Right renal pelvis (tissue), 4 donors: ENCODE measurements around the gene SVIL. TPM values are rescaled to one million over a fixed set of nuclear protein-coding genes. Genes with fewer than 3 reads are reported as not detected.
"Not testable (repeated sequence)": the region's sequence is repeated elsewhere in the genome, so short reads cannot be mapped to it uniquely, and the experiment has no call there.

Experiments used
- DNase-seq, 4 donors: peaks; one replicate each; pipeline ENCODE4 v3.0.0-alpha.2; 2013; ENCODE audit warnings: low read depth in 4 of 4, low spot score in 3 of 4, missing footprints in 1 of 4
- polyA plus RNA-seq, 4 donors: library from polyadenylated mRNA; unstranded; fragments of 120-200 nt; gene quantifications; one replicate each; pipeline ENCODE4 v1.2.1, GENCODE V29; 2013; ENCODE audit not compliant: insufficient read length in 4 of 4

Gene SVIL
- polyA plus RNA-seq, 4 donors = 38.0 to 44.7 (median 42.2) TPM

DNA sequence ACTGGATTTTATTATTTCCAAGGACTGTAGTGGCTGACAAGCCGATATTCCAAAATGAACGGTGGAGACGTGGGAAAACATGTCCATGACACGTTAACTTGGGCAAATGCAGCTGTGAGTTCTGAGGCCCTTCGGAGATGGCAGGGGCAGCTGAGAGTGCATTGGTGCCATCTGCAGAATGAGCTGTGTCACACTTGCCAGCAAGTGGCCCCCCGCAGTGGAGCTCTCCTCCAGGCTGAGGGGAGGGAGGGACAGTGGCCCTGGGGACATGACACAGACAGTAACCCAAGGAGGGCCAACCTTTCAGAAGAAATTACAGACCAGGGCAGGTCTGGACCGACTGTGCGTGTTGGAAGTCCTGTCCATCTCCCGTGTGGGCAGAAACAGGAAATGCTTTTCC is 139.4 kb downstream of the SVIL start:
- no peak for DNase-seq

DNA sequence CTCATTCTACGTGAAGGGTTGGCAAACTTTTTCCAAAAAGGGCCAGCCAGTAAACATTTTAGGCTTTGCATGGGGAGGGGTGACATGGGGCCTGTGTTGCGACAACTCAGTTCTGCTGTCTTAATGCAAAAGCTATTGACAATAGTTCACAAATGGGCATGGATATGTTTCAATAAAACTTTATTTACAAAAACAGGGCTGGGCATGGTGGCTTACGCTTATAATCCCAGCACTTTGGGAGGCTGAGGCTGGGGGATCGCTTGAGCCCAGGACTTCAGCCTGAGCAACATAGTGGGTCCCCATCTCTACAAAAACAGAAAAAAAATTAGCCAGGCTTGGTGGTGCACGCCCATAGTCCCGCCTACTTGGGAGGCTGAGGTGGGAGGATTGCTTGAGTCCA is 141.1 kb downstream of the SVIL start:
- DNase-seq = no peak

DNA sequence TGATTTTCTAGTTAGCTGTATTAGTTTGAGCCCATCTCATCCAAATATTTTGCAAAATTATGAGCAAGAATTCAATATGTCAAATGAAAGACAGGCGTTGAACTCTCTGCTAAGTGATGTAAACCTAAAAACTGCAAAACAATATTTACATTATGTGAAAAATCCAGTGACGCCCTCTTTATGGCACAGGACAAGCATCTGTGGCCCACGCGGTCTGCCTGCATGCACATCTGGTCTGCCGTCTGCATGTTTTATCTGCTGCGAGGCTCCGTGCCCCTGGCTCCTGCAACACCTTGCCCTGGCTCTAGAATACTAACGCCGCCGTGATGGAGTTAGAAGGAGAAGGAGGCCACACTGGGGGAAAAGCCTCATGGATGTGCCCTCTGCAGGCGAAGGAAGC is 142.0 kb downstream of the SVIL start:
- DNase-seq = no peak

DNA sequence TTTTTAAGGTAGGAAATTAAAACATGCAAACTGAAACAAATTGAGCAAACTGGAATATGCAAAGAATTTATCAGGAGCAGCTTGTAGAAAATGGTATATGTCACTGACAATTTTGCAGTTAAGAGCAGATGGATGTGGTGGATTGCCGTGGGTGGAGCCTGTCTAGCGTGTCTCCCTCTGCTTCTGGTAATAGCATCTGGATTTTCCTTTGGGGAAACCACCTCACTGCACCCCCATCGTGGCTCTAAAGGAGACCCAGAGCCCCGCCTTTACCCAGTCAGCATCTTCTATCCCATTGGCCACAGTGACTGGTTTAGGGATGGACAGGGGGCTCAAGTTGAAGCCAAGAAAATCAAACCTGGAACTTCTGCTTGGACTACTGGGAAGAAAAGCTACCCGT is 142.9 kb downstream of the SVIL start:
- DNase-seq = no peak

DNA sequence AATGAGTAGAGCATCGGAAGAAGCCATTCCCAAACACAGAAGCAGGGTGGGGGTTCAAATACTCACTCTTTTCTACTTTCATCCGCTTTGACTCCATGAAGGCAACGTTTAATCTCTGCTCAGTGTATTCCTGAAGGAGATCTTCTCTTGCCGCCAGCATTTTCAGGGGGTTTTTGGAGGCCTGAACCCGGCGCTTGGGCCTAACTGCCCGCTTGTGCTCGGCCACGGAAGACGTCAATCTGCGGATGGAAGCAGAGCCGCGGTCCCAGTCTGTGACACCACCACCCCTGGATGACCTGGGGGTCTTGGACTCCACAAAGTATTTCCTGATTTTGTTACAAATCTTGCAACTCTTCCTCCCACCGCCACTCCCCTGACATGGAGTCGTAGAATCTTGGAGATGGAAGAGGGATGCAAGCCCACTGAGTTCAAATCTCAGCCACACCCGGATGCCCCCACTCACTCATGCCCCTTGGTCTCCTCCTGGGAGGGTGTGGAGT is 143.9 kb downstream of the SVIL start:
- not testable (repeated sequence) for DNase-seq

DNA sequence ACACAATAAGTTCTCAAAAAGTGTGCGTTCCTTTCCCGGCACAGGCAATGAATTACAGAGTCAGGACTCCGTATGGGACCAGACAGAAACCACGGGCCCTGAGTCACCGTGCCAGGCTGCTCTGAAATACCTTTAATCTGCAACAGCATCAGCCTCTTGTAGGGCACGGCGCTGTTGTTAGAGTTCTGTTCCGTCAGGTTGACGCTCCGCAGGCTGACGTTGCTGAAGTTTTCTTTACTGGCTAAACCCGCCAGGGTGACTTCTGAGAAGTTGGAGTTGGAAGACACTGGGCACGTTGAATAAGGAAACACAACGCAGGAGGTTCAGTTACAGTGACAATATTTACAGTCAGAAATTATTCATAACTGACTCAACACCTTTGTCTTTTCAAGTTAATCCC is 146.3 kb downstream of the SVIL start:
- DNase-seq = not testable (repeated sequence)

DNA sequence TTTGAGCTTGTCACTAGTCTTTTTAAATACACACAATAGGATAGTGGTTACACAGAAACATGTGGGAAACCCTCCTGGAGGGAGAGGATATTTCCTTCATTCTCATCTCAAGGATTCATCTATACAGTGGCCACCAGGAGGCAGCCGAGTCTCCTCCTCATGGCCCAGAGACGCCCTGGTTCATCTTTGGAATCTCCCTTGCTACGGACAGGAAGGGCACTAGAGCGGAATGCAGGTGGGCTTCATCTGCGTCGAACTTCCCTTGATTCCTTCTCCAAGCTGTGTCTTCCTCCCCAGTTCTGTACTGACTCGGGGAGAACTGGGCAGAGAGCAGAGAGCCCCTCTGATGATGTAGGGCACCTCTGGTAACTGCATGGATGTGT is 146.9 kb downstream of the SVIL start:
- not testable (repeated sequence) for DNase-seq

DNA sequence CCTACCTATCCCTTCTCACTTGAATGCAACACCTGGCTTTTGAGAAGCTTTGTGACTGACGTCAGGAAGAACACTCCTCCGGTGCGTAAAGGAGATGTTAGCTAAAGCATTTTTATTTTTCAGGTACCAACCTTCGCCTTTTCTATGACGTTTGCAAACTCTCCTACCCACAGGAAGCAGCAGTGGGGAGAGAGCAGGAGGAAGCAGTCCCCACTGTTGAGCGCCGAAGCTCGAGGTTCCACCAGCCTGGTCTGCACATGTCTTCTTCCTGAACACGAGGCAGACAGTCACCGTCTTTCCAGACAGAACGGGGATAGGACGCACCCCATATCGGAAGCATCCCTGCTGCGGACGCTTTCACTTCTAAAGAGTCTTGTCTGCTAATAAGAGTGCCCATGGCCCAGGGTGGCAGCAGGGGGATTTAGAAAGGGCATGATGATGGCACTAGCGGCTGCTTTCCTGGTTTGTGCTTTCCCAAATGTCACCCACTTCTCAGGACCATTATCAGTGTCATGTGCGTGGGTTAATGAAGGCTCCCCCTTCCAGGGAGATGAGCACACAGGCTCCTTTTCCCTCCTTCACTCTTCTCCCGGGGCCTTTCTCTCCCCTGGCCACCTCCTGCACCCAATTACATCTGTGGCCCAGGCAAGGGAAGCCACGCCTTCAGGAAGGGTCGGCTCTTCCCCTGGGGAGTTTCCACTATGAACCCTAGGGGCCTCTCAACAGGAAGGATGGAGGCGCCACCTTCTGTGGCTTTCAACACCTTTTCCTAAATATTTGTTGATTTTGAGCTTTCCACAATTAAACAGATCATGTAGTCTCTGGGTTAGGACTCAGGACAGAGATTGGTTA is 147.5 kb downstream of the SVIL start:
- not testable (repeated sequence) for DNase-seq

DNA sequence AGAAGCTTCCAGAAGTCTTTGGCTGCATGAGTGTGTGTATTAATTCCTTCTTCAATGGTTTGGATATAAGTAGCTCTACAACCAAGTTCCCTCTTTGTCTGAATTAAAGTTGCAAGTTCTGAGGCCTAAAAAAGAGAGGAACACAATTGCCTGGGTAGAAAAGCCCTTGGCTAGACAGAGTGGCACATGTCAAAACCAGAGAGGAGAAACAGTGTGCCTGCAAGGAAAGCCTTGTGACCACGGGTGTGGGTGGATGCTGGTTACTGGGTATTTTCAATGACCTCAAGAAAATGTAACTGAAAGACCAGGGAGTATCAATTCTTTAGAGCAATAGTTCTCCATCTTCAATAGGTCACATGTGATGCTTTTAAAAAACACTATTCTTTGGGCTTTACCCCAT is 148.3 kb downstream of the SVIL start:
- DNase-seq = no peak

DNA sequence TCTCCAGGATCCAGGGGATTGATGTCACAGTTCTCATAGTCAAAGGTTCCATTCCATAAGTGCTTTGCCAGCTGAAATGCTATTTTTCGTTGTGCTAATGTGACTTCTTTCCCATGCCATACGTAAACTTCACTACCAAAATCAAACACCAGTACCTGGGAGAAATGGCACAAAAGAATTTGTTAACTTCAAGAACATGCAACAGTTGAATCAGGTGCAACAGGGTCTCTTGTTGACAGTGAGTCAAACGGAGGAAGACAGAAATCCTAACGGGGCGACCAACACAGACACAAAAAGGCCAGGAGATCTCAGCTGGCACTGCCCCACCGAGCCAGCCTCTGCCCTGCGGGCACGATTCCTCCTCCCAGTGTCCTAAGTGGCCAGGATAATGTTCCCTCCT is 150.1 kb downstream of the SVIL start:
- not testable (repeated sequence) for DNase-seq

DNA sequence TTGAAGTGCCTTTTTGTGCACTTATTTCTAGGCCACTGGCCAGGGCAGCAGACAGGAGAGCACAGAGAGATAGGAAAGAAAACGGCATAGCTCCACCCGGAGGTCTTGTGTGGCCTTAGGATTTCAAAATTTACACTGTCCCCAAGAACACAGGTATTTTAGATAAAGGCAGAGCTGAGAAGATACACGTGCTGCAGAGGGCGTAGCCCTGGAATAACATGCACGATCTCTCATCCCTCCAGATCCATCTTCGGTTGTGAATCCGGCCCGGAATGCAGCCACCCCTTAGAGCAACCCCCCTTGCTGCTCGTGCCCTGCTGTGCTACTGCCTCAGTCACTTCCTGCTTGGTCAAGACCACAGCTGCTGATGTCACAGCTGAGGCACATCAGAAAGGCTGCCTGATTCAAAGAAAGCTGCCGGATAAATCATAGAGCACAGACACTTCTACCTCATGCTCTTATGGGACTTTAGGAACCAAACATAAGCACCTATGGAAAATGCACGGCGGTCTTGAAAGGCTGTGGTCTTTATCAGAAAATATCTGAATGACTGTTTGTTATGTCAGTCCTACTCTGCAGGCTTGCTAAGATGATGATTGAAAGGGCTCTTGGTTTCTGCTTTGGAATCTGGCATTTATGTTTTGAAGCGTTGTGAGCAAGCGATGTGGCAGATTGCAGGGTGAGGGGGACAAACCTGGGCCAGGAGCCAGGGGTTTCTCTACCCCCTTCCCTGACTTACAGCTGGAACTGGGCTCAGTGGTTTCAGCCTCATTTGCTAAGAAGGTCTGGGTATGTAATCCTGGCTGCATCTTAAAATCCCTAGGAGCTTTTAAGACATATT is 152.0 kb downstream of the SVIL start:
- no peak for DNase-seq

DNA sequence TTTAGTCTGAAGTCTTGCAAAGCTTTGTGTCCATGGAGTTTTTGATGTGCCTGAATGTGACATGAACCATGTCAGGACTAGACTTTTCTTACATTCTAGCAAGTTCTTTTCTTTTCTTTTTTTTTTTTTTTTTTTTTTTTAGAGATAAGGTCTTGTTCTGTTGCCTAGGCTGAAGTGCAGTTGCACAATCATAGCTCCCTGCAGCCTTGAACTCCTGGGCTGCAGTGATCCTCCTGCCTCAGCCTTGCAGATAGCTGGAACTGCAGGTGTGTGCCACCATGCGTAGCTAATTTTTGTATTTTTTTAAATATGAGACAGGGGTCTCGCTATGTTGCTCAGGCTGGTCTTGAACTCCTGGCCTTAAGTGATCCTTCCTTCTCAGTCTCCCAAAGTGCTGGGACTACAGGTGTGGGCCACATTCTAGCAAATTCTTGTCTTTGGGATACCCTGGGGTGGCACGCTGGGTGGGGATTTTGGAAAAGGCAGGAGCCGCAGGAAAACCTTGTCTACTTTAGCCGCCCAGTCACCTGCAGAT is 152.8 kb downstream of the SVIL start:
- DNase-seq = no peak

DNA sequence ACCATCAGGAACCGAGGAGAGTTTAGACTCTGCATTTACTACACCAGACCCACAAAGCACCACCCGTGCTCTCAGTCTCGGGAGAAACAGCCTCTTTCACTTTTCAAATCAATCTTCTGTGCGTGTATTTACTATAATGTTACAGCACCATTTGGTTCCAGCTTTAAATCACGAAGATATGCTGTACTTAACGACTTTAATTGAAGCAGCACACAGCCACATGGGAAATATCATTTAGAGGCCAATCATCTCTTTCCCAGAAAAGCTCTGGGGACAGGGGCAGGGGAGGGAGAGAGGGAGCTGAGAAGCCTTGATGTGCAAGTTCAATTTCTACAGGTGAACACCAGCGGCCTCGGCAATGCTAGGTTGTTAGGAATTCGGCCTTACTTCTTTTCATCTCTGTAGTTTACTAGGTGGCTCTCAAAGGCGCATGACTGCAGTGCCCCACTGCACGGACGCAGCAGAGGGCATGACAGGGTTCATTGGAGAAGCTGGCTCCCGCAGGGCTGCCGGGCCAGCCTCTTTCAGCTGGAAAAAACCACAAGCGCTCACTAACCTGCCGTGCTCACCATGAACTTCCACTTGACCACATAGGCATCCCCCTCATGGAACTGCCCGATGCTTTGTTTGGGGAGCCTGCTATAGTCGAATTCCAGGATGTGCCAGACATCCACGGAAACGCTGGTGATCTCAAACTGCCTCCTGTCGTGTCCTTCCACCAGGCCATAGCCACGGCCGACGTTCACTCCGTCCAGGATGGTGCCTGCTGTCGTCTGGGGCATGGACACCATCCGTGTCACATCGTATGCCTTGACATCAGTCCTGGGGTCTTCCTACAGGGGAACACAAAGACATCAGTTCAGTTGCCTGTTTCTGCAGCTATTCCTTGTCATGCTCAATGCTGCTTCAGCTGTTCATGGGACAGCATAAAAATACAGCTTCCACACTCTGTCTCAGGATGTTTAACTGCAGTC is 154.5 kb downstream of the SVIL start:
- DNase-seq = no peak

DNA sequence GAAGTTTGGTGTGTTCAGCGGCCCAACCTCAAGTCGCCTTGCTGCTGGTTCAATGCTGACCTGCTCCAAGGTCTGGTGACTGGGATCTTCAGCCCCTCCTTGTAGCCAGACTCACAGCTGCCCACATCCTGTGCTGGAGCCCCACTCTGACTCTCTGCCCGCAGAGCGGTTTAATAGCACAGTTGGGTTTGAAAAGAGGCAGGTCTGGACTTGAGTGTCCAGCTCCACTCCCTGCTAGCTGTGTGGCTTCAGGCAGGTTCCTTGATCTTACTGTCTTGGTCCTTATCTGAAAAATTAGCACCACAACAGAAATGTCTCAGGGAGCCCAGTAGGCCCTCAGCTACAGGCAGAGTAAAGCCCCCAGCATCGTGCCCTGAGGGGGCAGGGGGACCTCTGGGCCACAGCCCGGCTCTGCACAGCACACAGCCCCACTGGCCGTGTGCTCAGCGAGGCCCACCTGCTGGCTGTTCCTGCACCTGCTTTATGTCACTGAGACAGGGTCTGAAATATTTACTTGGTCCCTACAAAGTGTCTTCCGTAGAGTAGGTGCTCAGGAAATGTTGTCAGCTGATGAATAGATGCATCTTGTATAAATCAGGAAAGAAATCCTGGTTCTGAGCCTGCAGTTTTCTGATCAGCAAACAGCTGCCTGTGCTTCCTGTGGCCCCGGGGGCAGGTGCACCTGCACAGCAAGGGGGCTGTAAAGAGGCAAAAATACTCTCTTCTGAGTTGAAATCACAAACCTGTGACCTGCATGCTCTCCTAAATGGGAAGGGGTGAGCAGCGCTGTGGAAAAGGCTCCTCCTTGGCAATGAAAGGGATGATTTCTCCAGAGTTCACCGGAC is 155.5 kb downstream of the SVIL start:
- DNase-seq = no peak

DNA sequence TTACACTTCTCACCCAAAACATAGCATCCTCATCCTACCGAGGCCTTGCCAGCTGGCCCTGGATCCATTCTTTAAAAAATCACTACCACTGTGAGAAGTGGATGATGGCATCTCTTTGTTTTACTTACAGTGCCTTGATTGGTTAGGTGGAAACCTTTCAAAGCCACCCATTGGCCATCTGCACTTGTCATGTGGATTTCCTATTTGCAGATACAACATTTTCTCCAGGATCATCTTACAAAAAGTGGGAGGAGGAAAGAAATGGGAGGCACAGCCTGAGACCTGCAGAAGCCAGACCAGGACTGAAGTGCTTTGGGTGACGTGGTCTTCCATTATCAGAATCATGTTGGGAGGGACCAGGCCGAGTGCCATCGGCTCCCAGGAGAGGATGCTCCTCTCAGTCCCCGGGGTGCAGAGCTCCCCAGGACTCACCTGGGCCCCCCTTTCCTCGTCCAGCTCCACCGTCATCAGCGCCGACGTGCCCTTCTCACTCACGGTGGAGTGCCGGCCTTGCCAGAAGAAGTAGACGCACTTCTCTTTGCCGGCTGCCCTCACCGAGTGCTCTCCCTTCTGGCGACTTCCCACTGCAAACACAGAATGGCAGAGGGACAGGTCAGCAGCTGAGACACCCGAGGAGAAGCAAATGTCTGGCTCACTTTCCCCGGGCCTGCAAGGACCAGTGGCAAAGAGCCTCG is 161.2 kb downstream of the SVIL start:
- DNase-seq = no peak

DNA sequence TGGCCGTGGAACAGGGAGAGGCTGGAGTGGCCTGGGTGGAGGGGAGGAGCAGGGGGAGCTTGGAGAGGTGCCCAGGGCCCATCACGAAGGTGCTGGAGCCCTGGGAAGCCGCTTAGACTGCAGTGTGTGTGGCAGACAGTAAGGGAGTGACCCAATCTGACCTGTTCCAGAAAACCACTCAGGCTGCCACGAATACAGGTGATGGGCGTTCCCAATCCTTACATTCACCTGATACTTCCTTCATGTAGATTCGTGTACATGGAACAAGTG is 161.7 kb downstream of the SVIL start:
- DNase-seq = no peak

DNA sequence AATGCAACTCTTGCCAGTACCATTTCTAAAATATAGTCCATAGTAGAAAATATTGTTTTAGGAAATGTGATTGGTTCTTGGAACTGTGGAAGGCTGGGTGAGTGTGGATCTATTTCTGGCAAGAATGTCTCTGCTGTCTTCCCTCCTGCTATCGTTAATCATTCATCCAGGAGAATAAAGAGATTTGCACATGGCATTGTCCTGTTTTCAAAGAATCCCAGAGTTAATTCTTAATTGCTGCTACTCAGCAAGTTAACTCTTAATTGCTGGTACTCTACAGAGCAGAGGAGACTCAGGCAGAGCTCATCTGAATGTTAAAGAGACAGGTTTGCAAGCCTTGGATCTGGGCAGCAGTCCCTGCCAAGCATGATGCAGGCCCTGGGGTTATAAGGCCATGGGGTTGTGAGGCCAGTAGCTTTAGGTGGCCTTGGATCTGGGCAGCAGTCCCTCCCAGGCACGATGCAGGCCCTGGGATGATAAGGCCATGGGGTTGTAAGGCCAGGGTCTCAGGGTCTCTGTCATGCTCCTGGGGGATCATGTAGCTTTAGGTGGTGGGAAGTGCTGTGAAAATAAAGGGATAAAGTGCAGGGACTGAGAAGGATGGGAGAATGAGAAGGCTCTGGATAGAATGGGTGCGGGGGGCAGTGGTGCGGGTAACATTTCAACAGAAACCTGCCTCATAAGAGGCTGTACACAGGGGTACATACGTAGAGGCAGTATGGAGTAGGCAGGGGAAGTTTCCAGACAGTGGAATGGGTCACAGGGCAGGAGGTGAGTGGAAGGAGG is 162.3 kb downstream of the SVIL start:
- no peak for DNase-seq

DNA sequence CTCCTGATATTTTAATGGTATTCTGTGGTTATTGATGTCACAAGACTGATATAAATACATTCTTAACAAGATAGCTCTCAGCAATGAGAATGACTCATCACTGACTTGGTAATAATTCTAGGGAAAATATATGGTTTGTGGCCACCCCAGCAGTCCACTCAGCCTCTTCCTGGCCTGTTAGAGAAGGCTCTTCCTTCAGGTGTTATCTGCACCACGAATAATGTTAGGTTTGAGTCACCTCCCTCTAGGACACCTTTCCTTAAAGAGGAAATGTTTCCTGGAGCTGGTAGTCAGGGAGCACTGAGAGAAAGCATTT is 163.3 kb downstream of the SVIL start:
- no peak for DNase-seq
